HEK293 (cell line): ENCODE measurements around the gene POF1B.
A peak's percentile ranks its signal among the peaks of the same experiment; 100 is the strongest.

Experiments used
- CTCF ChIA-PET: fragments of 350-600 bp; formaldehyde crosslinking; extraction: SDS; loops from one replicate; lab custom pipeline; 2021; ENCODE audit warnings: antibody characterized with exemption; lab: Yijun Ruan, JAX
- POLR2A ChIA-PET: fragments of 300-600 bp; formaldehyde crosslinking; extraction: SDS; loops from one replicate; lab custom pipeline; 2020; ENCODE audit warnings: antibody characterized with exemption, inconsistent platforms; lab: Yijun Ruan, JAX
- H3K27ac ChIP-seq: fragments of 200-500 bp; sonication (Bioruptor generic); 2 replicates; pipeline ENCODE4 v1.5.1; 2014; ENCODE audit warnings: low read depth, low read length, control low read depth, inconsistent platforms; ENCODE audit errors: extremely low read depth
- H3K36me3 ChIP-seq, 2 experiments: fragments of 200-500 bp in 1 of 2; sonication (Bioruptor generic) in 1 of 2; 1 replicate in 1 of 2; 2 replicates in 1 of 2; pipeline ENCODE4 v1.5.1; 2014 to 2017; ENCODE audit warnings: inconsistent platforms in 2 of 2, low read length in 2 of 2; ENCODE audit not compliant: control insufficient read depth in 2 of 2, insufficient read depth in 1 of 2
- H3K4me1 ChIP-seq: fragments of 200-500 bp; sonication (Bioruptor generic); 2 replicates; pipeline ENCODE4 v1.5.1; 2014; ENCODE audit warnings: mild to moderate bottlenecking, low read length, inconsistent platforms; ENCODE audit not compliant: control insufficient read depth, insufficient read depth
- H3K4me3 ChIP-seq: 2 replicates; pipeline ENCODE4 v1.5.1; 2011; ENCODE audit warnings: low read depth, mild to moderate bottlenecking, control low read depth, low read length, moderate library complexity
- H3K9me3 ChIP-seq: fragments of 200-500 bp; sonication (Bioruptor generic); 2 replicates; pipeline ENCODE4 v1.5.1; 2014; ENCODE audit warnings: low read depth, low read length, inconsistent platforms; ENCODE audit not compliant: control insufficient read depth, insufficient read depth
- MYNN ChIP-seq: fragments of 450-650 bp; formaldehyde crosslinking; IDR thresholded peaks from 2 replicates; pipeline ENCODE4 v1.5.1; 2016; ENCODE audit warnings: missing biosample characterization, missing genetic modification characterization, borderline replicate concordance
- OVOL3 ChIP-seq: fragments of 450-650 bp; formaldehyde crosslinking; IDR thresholded peaks from 2 replicates; pipeline ENCODE4 v1.5.1; 2016; ENCODE audit warnings: missing biosample characterization, missing genetic modification characterization
- SALL2 ChIP-seq: fragments of 450-650 bp; formaldehyde crosslinking; IDR thresholded peaks from 2 replicates; pipeline ENCODE4 v1.5.0; 2017; ENCODE audit warnings: missing biosample characterization, mild to moderate bottlenecking, missing genetic modification characterization, borderline replicate concordance
- ZFHX2 ChIP-seq: fragments of 450-650 bp; formaldehyde crosslinking; conservative IDR thresholded peaks from 2 replicates; pipeline ENCODE4 v1.5.1; 2016; ENCODE audit warnings: missing biosample characterization, missing genetic modification characterization
- ZFP3 ChIP-seq: fragments of 450-650 bp; formaldehyde crosslinking; IDR thresholded peaks from 2 replicates; pipeline ENCODE4 v1.5.1; 2016; ENCODE audit warnings: low read depth, missing biosample characterization, missing genetic modification characterization
- ZNF112 ChIP-seq: fragments of 450-650 bp; formaldehyde crosslinking; IDR thresholded peaks from 2 replicates; pipeline ENCODE4 v1.5.0; 2017; ENCODE audit warnings: missing biosample characterization, missing genetic modification characterization
- ZNF132 ChIP-seq: fragments of 450-650 bp; formaldehyde crosslinking; IDR thresholded peaks from 2 replicates; pipeline ENCODE4 v1.5.1; 2017; ENCODE audit warnings: missing biosample characterization, missing genetic modification characterization, borderline replicate concordance
- ZNF175 ChIP-seq: fragments of 450-650 bp; formaldehyde crosslinking; IDR thresholded peaks from 2 replicates; pipeline ENCODE4 v1.5.1; 2016; ENCODE audit warnings: missing biosample characterization, missing genetic modification characterization
- ZNF202 ChIP-seq: fragments of 450-650 bp; formaldehyde crosslinking; IDR thresholded peaks from 2 replicates; pipeline ENCODE4 v1.5.1; 2016; ENCODE audit warnings: missing biosample characterization, missing genetic modification characterization, borderline replicate concordance
- ZNF211 ChIP-seq: fragments of 450-650 bp; formaldehyde crosslinking; IDR thresholded peaks from 2 replicates; pipeline ENCODE4 v1.5.1; 2016; ENCODE audit warnings: low read depth, missing biosample characterization, missing genetic modification characterization
- ZNF223 ChIP-seq: fragments of 450-650 bp; formaldehyde crosslinking; IDR thresholded peaks from 2 replicates; pipeline ENCODE4 v1.5.1; 2016; ENCODE audit warnings: missing biosample characterization, missing genetic modification characterization
- ZNF354C ChIP-seq: fragments of 450-650 bp; formaldehyde crosslinking; IDR thresholded peaks from 2 replicates; pipeline ENCODE4 v1.5.1; 2016; ENCODE audit warnings: missing biosample characterization, missing genetic modification characterization, low read depth, borderline replicate concordance
- ZNF416 ChIP-seq: fragments of 450-650 bp; formaldehyde crosslinking; IDR thresholded peaks from 2 replicates; pipeline ENCODE4 v1.5.1; 2016; ENCODE audit warnings: missing biosample characterization, missing genetic modification characterization
- ZNF501 ChIP-seq: fragments of 450-650 bp; formaldehyde crosslinking; IDR thresholded peaks from 2 replicates; pipeline ENCODE4 v1.5.1; 2016; ENCODE audit warnings: missing biosample characterization, missing genetic modification characterization
- ZNF530 ChIP-seq: fragments of 450-650 bp; formaldehyde crosslinking; IDR thresholded peaks from 2 replicates; pipeline ENCODE4 v1.5.1; 2016; ENCODE audit warnings: low read depth, missing biosample characterization, missing genetic modification characterization
- ZNF544 ChIP-seq: fragments of 450-650 bp; formaldehyde crosslinking; IDR thresholded peaks from 2 replicates; pipeline ENCODE4 v1.5.0; 2017; ENCODE audit warnings: missing biosample characterization, missing genetic modification characterization
- ZNF549 ChIP-seq: fragments of 450-650 bp; IDR thresholded peaks from 2 replicates; pipeline ENCODE4 v1.5.1; 2018; ENCODE audit warnings: missing biosample characterization, missing genetic modification characterization, mild to moderate bottlenecking, inconsistent platforms, moderate library complexity
- ZNF558 ChIP-seq: fragments of 450-650 bp; formaldehyde crosslinking; IDR thresholded peaks from 2 replicates; pipeline ENCODE4 v1.5.1; 2016; ENCODE audit warnings: missing biosample characterization, missing genetic modification characterization
- ZNF629 ChIP-seq: fragments of 450-650 bp; formaldehyde crosslinking; IDR thresholded peaks from 2 replicates; pipeline ENCODE4 v1.5.1; 2017; ENCODE audit warnings: missing biosample characterization, missing genetic modification characterization
- ZXDB ChIP-seq: fragments of 450-650 bp; formaldehyde crosslinking; IDR thresholded peaks from 2 replicates; pipeline ENCODE4 v1.5.1; 2016; ENCODE audit warnings: missing biosample characterization, missing genetic modification characterization
- TF ChIP-seq, protein P1 (sequence below): fragments of 450-650 bp; formaldehyde crosslinking; IDR thresholded peaks from 2 replicates; pipeline ENCODE4 v1.5.1; 2016; ENCODE audit warnings: missing biosample characterization, missing genetic modification characterization, low read depth
- TF ChIP-seq, protein P2 (sequence below): sonication (generic); formaldehyde crosslinking; IDR thresholded peaks from 2 replicates; pipeline ENCODE4 v1.8.1; 2022; ENCODE audit warnings: mild to moderate bottlenecking, moderate library complexity, missing genetic modification reagents
- TF ChIP-seq, protein P3 (sequence below): fragments of 450-650 bp; formaldehyde crosslinking; conservative IDR thresholded peaks from 2 replicates; pipeline ENCODE4 v1.5.1; 2016; ENCODE audit warnings: low read depth, missing biosample characterization, missing genetic modification characterization
- TF ChIP-seq, protein P4 (sequence below): fragments of 450-650 bp; formaldehyde crosslinking; IDR thresholded peaks from 2 replicates; pipeline ENCODE4 v1.5.1; 2016; ENCODE audit warnings: missing biosample characterization, missing genetic modification characterization
- TF ChIP-seq, protein P5 (sequence below): fragments of 450-650 bp; formaldehyde crosslinking; IDR thresholded peaks from 2 replicates; pipeline ENCODE4 v1.5.1; 2016; ENCODE audit warnings: missing biosample characterization, missing genetic modification characterization

The POF1B gene

DNA sequence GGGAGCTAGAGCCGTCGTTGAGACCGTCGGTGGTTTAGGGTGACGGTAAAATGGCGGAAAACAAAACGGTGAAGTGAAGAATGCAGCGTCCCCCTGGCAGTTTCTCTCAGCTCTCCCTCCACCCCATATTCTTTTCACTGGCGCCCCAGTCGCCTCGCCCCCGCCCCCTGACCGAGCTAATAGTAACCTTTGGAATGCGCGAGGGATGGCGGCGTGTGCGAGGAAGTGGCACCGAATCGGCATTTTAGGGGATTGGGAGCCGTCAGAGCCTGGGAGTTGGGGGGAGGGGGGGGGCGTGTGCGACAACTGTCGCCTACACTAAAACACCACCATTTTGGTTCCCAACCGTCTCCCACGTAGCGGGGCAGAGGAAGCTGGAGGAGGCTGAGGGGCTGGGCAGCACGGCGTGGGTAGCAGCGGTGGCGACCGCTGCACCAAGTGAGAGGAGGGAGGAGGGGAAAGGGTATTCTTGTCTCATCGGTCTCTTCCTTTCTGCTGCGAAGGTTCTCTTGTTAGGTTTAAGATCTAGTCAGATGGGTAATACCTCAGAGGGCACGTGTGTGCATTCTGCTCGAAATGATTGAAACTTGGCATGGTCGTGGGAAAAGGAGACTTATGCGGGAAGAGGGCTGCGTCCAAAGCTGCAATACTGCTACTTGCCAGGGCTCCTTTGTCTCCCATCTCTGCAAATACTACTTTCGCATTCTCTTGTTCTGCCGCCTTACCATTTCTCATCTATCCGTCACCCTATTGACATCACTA lies 134.8 kb downstream of the POF1B start (continued):
- TF ChIP-seq OVOL3 (tag by site-specific recombination), result no peak
- no peak for TF ChIP-seq ZNF354C
- TF ChIP-seq, protein P1, sequence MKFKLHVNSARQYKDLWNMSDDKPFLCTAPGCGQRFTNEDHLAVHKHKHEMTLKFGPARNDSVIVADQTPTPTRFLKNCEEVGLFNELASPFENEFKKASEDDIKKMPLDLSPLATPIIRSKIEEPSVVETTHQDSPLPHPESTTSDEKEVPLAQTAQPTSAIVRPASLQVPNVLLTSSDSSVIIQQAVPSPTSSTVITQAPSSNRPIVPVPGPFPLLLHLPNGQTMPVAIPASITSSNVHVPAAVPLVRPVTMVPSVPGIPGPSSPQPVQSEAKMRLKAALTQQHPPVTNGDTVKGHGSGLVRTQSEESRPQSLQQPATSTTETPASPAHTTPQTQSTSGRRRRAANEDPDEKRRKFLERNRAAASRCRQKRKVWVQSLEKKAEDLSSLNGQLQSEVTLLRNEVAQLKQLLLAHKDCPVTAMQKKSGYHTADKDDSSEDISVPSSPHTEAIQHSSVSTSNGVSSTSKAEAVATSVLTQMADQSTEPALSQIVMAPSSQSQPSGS, result 0 out of 2 replicates have a peak, but pooled peaks have one; percentile 5
- peak; percentile 93 for TF ChIP-seq ZFHX2 (tag by site-specific recombination)
- no peak for TF ChIP-seq ZNF549

DNA sequence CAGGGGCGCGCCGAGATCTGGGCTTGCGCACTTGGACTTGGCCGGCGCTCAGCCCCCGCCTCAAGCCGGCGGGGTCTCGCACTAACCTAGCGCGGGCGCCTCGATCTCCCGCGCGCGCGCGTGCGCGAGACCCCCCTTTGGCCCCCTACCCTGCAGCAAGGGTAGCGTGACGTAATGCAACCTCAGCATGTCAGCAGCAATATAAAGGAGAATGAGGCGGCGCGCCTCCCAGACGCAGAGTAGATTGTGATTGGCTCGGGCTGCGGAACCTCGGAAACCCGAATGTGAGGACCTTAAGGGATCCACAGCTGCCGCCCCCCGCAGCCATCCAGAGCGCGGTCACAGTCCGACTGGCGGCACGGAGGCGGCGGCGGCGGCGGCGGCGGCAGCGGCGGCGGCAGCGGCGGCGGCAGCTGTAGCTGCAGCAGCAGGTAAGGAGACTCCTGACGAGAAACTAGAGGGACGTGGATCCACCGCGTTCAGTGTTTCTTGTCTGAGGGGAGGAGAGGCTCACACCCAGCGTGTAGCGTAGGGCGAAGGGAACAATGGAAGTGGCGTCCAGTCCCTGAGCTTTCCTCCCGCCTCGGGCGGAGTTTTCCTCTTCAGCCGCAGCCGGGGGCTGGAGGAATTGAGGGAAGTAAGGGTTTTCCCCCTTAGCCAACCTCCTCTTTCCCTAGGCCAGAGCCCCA lies 135.6 kb downstream of the POF1B start, which contains the start of the genes SATL1 and ZNF711:
Gene SATL1 (minus strand): TSS at position 19 of the 689 bp plus-strand sequence. CDS start 134,811 bp downstream, outside the sequence.
Gene ZNF711 (plus strand): TSS at position 231 of the 689 bp plus-strand sequence. CDS start 3,582 bp downstream, outside the sequence.
- H3K27ac ChIP-seq, result peak within 1 kb of the TSS; percentile 97
- no peaks in the 10 kb centered on the region; the same call in 1 of the 2 replicates for H3K9me3 ChIP-seq
- CTCF ChIA-PET, result interaction anchor here (0.7 kb wide), 1 partner anchor 11 kb away, joined by 3 read pairs; no protein-coding TSS in a partner anchor
- H3K4me3 ChIP-seq, result peak within 1 kb of the TSS; percentile 56
- H3K36me3 ChIP-seq, result peaks cover 8 to 35% of the 10 kb centered on the region in 2 experiments; a peak in 2 of 3 replicates
- peaks cover 2% of the 10 kb centered on the region; the same call in 1 of the 2 replicates for H3K4me1 ChIP-seq
- POLR2A ChIA-PET, result interaction anchor here (0.7 kb wide), 1 partner anchor 135 kb away, joined by 3 read pairs; no protein-coding TSS in a partner anchor
- no peak for TF ChIP-seq MYNN
- TF ChIP-seq ZNF558, result no peak
- TF ChIP-seq ZNF211 (tag by site-specific recombination), result no peak
- TF ChIP-seq ZNF544, result no peak
- peak; percentile 95 for TF ChIP-seq ZNF629 (tag by site-specific recombination)
- 0 out of 2 replicates have a peak, but pooled peaks have one; percentile 70 for TF ChIP-seq ZXDB (tag by site-specific recombination)
- TF ChIP-seq, protein P2, sequence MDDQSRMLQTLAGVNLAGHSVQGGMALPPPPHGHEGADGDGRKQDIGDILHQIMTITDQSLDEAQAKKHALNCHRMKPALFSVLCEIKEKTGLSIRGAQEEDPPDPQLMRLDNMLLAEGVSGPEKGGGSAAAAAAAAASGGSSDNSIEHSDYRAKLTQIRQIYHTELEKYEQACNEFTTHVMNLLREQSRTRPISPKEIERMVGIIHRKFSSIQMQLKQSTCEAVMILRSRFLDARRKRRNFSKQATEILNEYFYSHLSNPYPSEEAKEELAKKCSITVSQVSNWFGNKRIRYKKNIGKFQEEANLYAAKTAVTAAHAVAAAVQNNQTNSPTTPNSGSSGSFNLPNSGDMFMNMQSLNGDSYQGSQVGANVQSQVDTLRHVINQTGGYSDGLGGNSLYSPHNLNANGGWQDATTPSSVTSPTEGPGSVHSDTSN (CRISPR knock-in tag), result no peak
- TF ChIP-seq ZNF501 (tag by site-specific recombination), result no peak
- no peak for TF ChIP-seq ZFP3 (tag by site-specific recombination)
- no peak for TF ChIP-seq ZNF416
- TF ChIP-seq SALL2, result no peak
- TF ChIP-seq ZNF530, result no peak
- no peak for TF ChIP-seq ZNF175
- no peak for TF ChIP-seq ZNF112 (tag by site-specific recombination)
- TF ChIP-seq, protein P3, sequence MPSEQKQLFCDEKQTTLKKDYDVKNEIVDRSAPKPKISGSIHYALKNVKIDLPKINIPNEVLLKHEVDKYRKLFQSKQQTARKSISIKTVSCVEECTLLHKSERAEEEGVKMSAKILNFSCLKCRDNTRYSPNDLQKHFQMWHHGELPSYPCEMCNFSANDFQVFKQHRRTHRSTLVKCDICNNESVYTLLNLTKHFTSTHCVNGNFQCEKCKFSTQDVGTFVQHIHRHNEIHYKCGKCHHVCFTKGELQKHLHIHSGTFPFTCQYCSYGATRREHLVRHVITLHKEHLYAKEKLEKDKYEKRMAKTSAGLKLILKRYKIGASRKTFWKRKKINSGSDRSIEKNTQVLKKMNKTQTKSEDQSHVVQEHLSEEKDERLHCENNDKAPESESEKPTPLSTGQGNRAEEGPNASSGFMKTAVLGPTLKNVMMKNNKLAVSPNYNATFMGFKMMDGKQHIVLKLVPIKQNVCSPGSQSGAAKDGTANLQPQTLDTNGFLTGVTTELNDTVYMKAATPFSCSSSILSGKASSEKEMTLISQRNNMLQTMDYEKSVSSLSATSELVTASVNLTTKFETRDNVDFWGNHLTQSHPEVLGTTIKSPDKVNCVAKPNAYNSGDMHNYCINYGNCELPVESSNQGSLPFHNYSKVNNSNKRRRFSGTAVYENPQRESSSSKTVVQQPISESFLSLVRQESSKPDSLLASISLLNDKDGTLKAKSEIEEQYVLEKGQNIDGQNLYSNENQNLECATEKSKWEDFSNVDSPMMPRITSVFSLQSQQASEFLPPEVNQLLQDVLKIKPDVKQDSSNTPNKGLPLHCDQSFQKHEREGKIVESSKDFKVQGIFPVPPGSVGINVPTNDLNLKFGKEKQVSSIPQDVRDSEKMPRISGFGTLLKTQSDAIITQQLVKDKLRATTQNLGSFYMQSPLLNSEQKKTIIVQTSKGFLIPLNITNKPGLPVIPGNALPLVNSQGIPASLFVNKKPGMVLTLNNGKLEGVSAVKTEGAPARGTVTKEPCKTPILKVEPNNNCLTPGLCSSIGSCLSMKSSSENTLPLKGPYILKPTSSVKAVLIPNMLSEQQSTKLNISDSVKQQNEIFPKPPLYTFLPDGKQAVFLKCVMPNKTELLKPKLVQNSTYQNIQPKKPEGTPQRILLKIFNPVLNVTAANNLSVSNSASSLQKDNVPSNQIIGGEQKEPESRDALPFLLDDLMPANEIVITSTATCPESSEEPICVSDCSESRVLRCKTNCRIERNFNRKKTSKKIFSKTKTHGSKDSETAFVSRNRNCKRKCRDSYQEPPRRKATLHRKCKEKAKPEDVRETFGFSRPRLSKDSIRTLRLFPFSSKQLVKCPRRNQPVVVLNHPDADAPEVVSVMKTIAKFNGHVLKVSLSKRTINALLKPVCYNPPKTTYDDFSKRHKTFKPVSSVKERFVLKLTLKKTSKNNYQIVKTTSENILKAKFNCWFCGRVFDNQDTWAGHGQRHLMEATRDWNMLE (tag by site-specific recombination), result no peak
- no peak for TF ChIP-seq ZNF202 (tag by site-specific recombination)
- TF ChIP-seq ZNF223 (tag by site-specific recombination), result no peak
- TF ChIP-seq, protein P4, sequence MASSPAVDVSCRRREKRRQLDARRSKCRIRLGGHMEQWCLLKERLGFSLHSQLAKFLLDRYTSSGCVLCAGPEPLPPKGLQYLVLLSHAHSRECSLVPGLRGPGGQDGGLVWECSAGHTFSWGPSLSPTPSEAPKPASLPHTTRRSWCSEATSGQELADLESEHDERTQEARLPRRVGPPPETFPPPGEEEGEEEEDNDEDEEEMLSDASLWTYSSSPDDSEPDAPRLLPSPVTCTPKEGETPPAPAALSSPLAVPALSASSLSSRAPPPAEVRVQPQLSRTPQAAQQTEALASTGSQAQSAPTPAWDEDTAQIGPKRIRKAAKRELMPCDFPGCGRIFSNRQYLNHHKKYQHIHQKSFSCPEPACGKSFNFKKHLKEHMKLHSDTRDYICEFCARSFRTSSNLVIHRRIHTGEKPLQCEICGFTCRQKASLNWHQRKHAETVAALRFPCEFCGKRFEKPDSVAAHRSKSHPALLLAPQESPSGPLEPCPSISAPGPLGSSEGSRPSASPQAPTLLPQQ, result no peak
- TF ChIP-seq, protein P5, sequence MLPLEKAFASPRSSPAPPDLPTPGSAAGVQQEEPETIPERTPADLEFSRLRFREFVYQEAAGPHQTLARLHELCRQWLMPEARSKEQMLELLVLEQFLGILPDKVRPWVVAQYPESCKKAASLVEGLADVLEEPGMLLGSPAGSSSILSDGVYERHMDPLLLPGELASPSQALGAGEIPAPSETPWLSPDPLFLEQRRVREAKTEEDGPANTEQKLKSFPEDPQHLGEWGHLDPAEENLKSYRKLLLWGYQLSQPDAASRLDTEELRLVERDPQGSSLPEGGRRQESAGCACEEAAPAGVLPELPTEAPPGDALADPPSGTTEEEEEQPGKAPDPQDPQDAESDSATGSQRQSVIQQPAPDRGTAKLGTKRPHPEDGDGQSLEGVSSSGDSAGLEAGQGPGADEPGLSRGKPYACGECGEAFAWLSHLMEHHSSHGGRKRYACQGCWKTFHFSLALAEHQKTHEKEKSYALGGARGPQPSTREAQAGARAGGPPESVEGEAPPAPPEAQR (tag by site-specific recombination), result no peak
- no peak for TF ChIP-seq ZNF132
